GM12864 (cell line): ENCODE results near the gene NDUFB8.
A peak's percentile ranks its signal among the peaks of the same experiment; 100 is the strongest.

ENCODE experiments used
- DNase-seq: peaks from one replicate; pipeline ENCODE4 v3.0.0-alpha.2; 2011; ENCODE audit warnings: low read depth
- H3K4me3 ChIP-seq: 2 replicates; pipeline ENCODE4 v1.5.1; 2011; ENCODE audit warnings: mild to moderate bottlenecking, low read depth, low read length, control low read depth
- CTCF ChIP-seq: IDR thresholded peaks from 2 replicates; pipeline ENCODE4 v1.5.1; 2011; ENCODE audit warnings: low read depth, mild to moderate bottlenecking, moderate library complexity, low read length, control low read depth, inconsistent platforms; ENCODE audit errors: missing control alignments

NDUFB8 gene

GRCh38 chr10:100528123-100528886 is 1.4 kb downstream of the NDUFB8 start:
- TF ChIP-seq CTCF: no peak
- no peak for DNase-seq
- peak overlapping the region; percentile 86 for H3K4me3 ChIP-seq

- no peak for DNase-seq
- no peak overlapping the region for H3K4me3 ChIP-seq
- no peak for TF ChIP-seq CTCF
These were observed 5.0 kb downstream of the NDUFB8 start for GRCh38 chr10:100524638-100525037.

DNA sequence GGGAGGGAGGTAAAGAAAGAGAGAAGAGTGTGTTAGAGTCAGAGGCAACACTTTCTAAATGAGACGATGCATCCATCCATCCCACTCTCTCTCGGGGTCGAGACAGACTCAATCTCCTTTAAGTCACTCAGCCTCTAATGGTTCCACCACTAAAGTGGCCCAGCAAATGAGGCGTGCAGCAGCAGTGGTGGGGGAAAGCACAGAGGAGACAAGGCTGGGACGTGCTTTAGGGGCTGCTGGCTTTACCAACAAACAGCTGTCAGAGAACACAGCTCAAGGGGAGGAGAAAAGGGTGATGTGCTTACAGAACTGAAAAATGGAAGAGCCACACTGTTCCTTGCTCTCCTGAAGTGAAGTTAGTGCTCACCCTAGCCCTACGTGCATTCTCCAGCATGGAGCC is 5.5 kb downstream of the NDUFB8 start:
- DNase-seq: no peak
- no peak for TF ChIP-seq CTCF
- no peak overlapping the region for H3K4me3 ChIP-seq

- H3K4me3 ChIP-seq: no peak overlapping the region
- DNase-seq: no peak
- TF ChIP-seq CTCF: no peak
These were observed 6.7 kb downstream of the NDUFB8 start for GRCh38 chr10:100522945-100523344.

GRCh38 chr10:100522107-100522801 is 7.4 kb downstream of the NDUFB8 start:
- TF ChIP-seq CTCF: no peak
- no peak for DNase-seq
- no peak overlapping the region for H3K4me3 ChIP-seq

GRCh38 chr10:100520811-100521210 is 8.9 kb downstream of the NDUFB8 start:
- H3K4me3 ChIP-seq: no peak overlapping the region
- TF ChIP-seq CTCF: no peak
- no peak for DNase-seq
